ENCODE results near the gene PPP1CC. TPM values are rescaled to one million over a fixed set of nuclear protein-coding genes. Genes with fewer than 3 reads are reported as not detected.

PPP1CC gene
- total RNA-seq, 1 experiment from 2014 or later = 213 TPM

DNA sequence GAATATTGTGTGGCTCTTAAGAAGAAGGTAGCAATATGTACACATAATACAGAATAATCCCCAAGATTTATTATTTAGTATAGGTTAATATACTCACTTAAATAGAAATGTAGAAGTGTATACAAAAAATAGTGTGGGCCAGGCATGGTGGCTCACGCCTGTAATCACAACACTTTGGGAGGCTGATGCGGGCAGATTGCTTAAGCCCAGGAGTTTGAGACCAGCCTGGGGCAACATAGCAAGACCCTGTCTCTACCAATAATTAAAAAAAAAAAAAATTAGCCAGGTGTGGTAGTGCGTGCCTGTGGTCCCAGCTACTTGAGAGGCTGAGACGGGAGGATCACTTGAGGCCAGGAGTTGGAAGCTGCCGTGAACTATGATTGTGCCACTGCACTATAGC lies 38.5 kb downstream of the PPP1CC start:
- Mint-ChIP-seq H3K4me1 (ENCODE audit: low read depth, unreplicated experiment) (peaks cover 8% of the 10 kb centered on the region), H3K9me3 (ENCODE audit: low read depth, unreplicated experiment) (no peaks in the 10 kb centered on the region), H3K4me3 (ENCODE audit: low read depth, unreplicated experiment) (no peak overlapping the region), H3K36me3 (ENCODE audit: insufficient read depth, unreplicated experiment) (peaks cover 6% of the 10 kb centered on the region), H3K27ac (ENCODE audit: unreplicated experiment) (no peak overlapping the region), H3K27me3 (ENCODE audit: unreplicated experiment) (no peaks in the 10 kb centered on the region)
- no peak for DNase-seq
- CTCF ChIA-PET = interaction anchor here (1.0 to 2.7 kb wide), 7 partner anchors 15 to 261 kb away, joined by 3 to 30 read pairs (median 4); no protein-coding TSS in a partner anchor
- intact Hi-C loops (cut with micrococcal nuclease; ENCODE audit: unreplicated experiment) = loop anchor here (1.0 kb wide), 1 partner anchor 184 kb away; no protein-coding TSS in a partner anchor
- no peak for TF ChIP-seq CTCF (IDR thresholded peaks at IDR 0.05; ENCODE audit: unreplicated experiment)
- no TSS peak for BruUV-seq (replicated peaks)

GRCh38 chr12:110702081-110702480 lies 40.6 kb downstream of the PPP1CC start:
- Mint-ChIP-seq H3K36me3 (ENCODE audit: insufficient read depth, unreplicated experiment) (peaks cover 6% of the 10 kb centered on the region), H3K4me3 (ENCODE audit: low read depth, unreplicated experiment) (no peak overlapping the region), H3K9me3 (ENCODE audit: low read depth, unreplicated experiment) (no peaks in the 10 kb centered on the region), H3K4me1 (ENCODE audit: low read depth, unreplicated experiment) (peaks cover 12% of the 10 kb centered on the region), H3K27me3 (ENCODE audit: unreplicated experiment) (no peaks in the 10 kb centered on the region), H3K27ac (ENCODE audit: unreplicated experiment) (no peak overlapping the region)
- no TSS peak for BruUV-seq (replicated peaks)
- no peak for TF ChIP-seq CTCF (IDR thresholded peaks at IDR 0.05; ENCODE audit: unreplicated experiment)
- CTCF ChIA-PET = interaction anchor here (0.7 to 0.8 kb wide), 2 partner anchors 39 to 92 kb away, joined by 4 to 5 read pairs; no protein-coding TSS in a partner anchor
- intact Hi-C loops (cut with micrococcal nuclease; ENCODE audit: unreplicated experiment) = no loop called here
- DNase-seq = no peak

GRCh38 chr12:110699591-110700445 lies 42.9 kb downstream of the PPP1CC start:
- intact Hi-C loops (cut with micrococcal nuclease; ENCODE audit: unreplicated experiment) = loop anchor here (5.0 kb wide), 1 partner anchor 83 kb away; no protein-coding TSS in a partner anchor
- Mint-ChIP-seq H3K27me3 (ENCODE audit: unreplicated experiment) (no peaks in the 10 kb centered on the region), H3K36me3 (ENCODE audit: insufficient read depth, unreplicated experiment) (peaks cover under 1% of the 10 kb centered on the region), H3K4me3 (ENCODE audit: low read depth, unreplicated experiment) (no peak overlapping the region), H3K4me1 (ENCODE audit: low read depth, unreplicated experiment) (peaks cover 13% of the 10 kb centered on the region), H3K27ac (ENCODE audit: unreplicated experiment) (no peak overlapping the region), H3K9me3 (ENCODE audit: low read depth, unreplicated experiment) (no peaks in the 10 kb centered on the region)
- TF ChIP-seq CTCF (IDR thresholded peaks at IDR 0.05; ENCODE audit: unreplicated experiment) = no peak
- CTCF ChIA-PET = no interaction called here
- BruUV-seq (replicated peaks) = no TSS peak
- no peak for DNase-seq

- peaks cover 11% of the 10 kb centered on the region for H3K4me1 Mint-ChIP-seq (ENCODE audit: low read depth, unreplicated experiment)
- H3K4me3 Mint-ChIP-seq (ENCODE audit: low read depth, unreplicated experiment) = no peak overlapping the region
- H3K27me3 Mint-ChIP-seq (ENCODE audit: unreplicated experiment) = no peaks in the 10 kb centered on the region
- BruUV-seq (replicated peaks) = no TSS peak
- H3K36me3 Mint-ChIP-seq (ENCODE audit: insufficient read depth, unreplicated experiment) = no peaks in the 10 kb centered on the region
- TF ChIP-seq CTCF (IDR thresholded peaks at IDR 0.05; ENCODE audit: unreplicated experiment) = peak; percentile 42
- no peak overlapping the region for H3K27ac Mint-ChIP-seq (ENCODE audit: unreplicated experiment)
- DNase-seq = peak; percentile 86
- intact Hi-C loops (cut with micrococcal nuclease; ENCODE audit: unreplicated experiment) = loop anchor here (5.0 kb wide), 1 partner anchor 81 kb away; no protein-coding TSS in a partner anchor
- CTCF ChIA-PET = interaction anchor here (0.6 kb wide), 1 partner anchor 733 kb away, joined by 9 read pairs; no protein-coding TSS in a partner anchor
- no peaks in the 10 kb centered on the region for H3K9me3 Mint-ChIP-seq (ENCODE audit: low read depth, unreplicated experiment)
Observed at GRCh38 chr12:110698171-110698902, 44.4 kb downstream of the PPP1CC start.

All from Calu3 (cell line).